CD4-positive, alpha-beta T cell (primary cell): ENCODE measurements around the gene FRYL. TPM values are rescaled to one million over a fixed set of nuclear protein-coding genes. Genes with fewer than 3 reads are reported as not detected.
"Not testable (repeated sequence)": the region's sequence is repeated elsewhere in the genome, so short reads cannot be mapped to it uniquely, and the experiment has no call there.

Experiments
- ATAC-seq: fragments of 200-7000 bp; cut with Tn5 transposase; one replicate; pipeline ENCODE4 v1.10.0; 2022; ENCODE audit warnings: mild to moderate bottlenecking; ENCODE audit not compliant: poor library complexity
- CTCF ChIA-PET: fragments of 350-600 bp; sonication (Branson Sonifier 250); formaldehyde crosslinking; loops from one replicate; lab custom pipeline; 2021; ENCODE audit warnings: antibody characterized with exemption, inconsistent platforms; lab: Charles Lee
- POLR2A ChIA-PET: fragments of 350-600 bp; sonication (Branson Sonifier 250); formaldehyde crosslinking; loops from one replicate; lab custom pipeline; 2021; ENCODE audit warnings: antibody characterized with exemption, inconsistent platforms; lab: Charles Lee
- DNase-seq, 14 experiments: peaks; one replicate each; pipeline ENCODE4 v3.0.0-alpha.2; 2013 to 2020; ENCODE audit warnings: mixed read lengths in 2 of 14
- H3K27ac ChIP-seq, 2 donors: one replicate each; pipeline versions ENCODE4 v1.5.1 to v1.7.0; 2013; ENCODE audit warnings: low read length in 2 of 2, low read depth in 1 of 2, mild to moderate bottlenecking in 1 of 2
- H3K27me3 ChIP-seq, 2 experiments: 1 replicate in 1 of 2; 2 replicates in 1 of 2; pipeline versions ENCODE4 v1.6.1 to v1.7.0; 2013; ENCODE audit warnings: low read length in 2 of 2, control low read depth in 1 of 2, mild to moderate bottlenecking in 1 of 2, moderate library complexity in 1 of 2; ENCODE audit not compliant: insufficient read depth in 2 of 2, control insufficient read depth in 1 of 2
- H3K36me3 ChIP-seq: one replicate; pipeline ENCODE4 v1.6.1; 2013; ENCODE audit warnings: low read length, control low read depth; ENCODE audit not compliant: insufficient read depth
- H3K4me1 ChIP-seq: one replicate; pipeline ENCODE4 v1.6.1; 2013; ENCODE audit warnings: low read length, control low read depth; ENCODE audit not compliant: insufficient read depth
- H3K4me3 ChIP-seq: one replicate; pipeline ENCODE4 v1.5.1; 2013; ENCODE audit warnings: mild to moderate bottlenecking, low read length, moderate library complexity
- H3K9me3 ChIP-seq, 2 experiments: 1 replicate in 1 of 2; 2 replicates in 1 of 2; pipeline versions ENCODE4 v1.6.1 to v1.7.0; 2013; ENCODE audit warnings: low read length in 2 of 2, mild to moderate bottlenecking in 2 of 2, control low read depth in 1 of 2, moderate library complexity in 1 of 2; ENCODE audit not compliant: control insufficient read depth in 1 of 2, insufficient read depth in 1 of 2
- H3K27ac Mint-ChIP-seq: one replicate; pipeline ENCODE4 v1.8.0; 2020; ENCODE audit warnings: mixed read lengths
- H3K27me3 Mint-ChIP-seq: one replicate; pipeline ENCODE4 v1.8.0; 2021; ENCODE audit warnings: mixed read lengths
- H3K36me3 Mint-ChIP-seq: one replicate; pipeline ENCODE4 v1.8.0; 2021; ENCODE audit warnings: low read depth, mixed read lengths
- H3K4me1 Mint-ChIP-seq: one replicate; pipeline ENCODE4 v1.8.0; 2021; ENCODE audit warnings: low read depth, mixed read lengths
- H3K4me3 Mint-ChIP-seq: one replicate; pipeline ENCODE4 v1.8.0; 2020; ENCODE audit warnings: mild to moderate bottlenecking, mixed read lengths
- H3K9me3 Mint-ChIP-seq: one replicate; pipeline ENCODE4 v1.8.0; 2020; ENCODE audit warnings: mixed read lengths
- intact Hi-C, 2 experiments: fragments of 100-400 bp; cut with DNase I in 1 of 2; cut with micrococcal nuclease in 1 of 2; formaldehyde crosslinking; loops; one replicate each; pipeline versions ENCODE4 v1.15.1 to v1.9.0; 2023 to 2025; cut with DNase I, micrococcal nuclease
- total RNA-seq, 174 experiments: library from RNA in 2 of 174; stranded (reverse) in 2 of 174; gene quantifications; one replicate each; pipeline ENCODE4 v1.2.3 and lab custom pipeline; 2021 to 2026
- TF ChIP-seq, protein P1 (sequence below): fragments of 200-600 bp; IDR thresholded peaks from one replicate; pipeline ENCODE4 v1.8.0; 2022; ENCODE audit warnings: antibody characterized with exemption, mild to moderate bottlenecking

Gene FRYL
- total RNA-seq, 2 experiments from 2014 or later, result 86.1 to 87.7 TPM

DNA sequence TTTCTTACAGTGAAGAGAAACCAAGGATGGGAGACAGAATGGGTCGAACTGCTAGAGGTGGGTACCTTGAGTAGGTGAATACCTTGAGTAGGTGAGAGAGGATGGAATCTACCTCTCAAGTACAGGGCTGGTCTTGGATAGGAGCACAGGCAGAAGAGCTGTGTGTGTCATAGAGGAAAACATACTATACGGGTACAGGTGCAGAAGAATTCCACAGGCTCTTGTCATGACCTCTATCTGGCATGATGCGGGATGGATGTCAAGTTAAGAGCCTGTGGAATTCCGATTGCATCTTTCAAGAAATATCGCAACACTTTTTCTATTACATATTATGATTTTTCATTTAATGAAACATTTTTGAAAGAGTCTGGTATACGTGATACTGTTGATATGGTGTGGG lies 32.8 kb upstream of the FRYL start:
- peaks cover 11% of the 10 kb centered on the region for H3K27me3 Mint-ChIP-seq

DNA sequence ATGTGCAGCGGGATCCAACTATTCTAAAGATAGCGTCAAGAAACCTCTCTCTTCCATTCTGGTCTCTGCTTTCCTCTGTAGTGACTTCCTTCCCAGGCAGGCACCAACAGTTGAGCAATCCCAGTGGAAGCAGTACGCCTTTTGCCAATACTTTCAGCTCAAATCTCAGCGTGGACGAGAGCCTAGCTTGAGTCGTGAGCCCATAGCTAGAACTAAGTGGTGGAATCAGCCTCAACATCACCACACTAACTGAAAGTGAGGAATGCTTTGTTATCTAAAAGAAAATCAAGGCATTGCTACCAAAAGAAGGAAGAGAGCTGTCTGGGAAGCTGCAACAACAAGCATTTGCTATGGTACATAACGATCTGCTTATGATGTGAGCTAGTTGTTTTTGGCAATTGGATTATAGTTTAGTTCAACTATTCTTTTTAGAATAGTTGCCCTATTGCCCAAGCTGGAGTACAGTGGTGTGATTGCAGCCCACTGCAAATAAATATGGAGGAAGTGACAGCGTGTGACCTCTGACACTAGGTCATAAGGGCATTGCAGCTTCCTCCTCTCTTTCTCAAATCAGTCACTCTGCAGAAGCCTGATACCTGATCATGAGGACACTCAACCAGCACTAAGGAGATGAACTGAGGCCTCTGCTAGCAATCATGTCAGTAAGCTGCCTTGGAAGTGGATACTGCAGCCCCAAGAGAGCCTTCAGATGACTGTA lies 24.7 kb upstream of the FRYL start:
- CTCF ChIA-PET, result no interaction called here
- intact Hi-C loops, result no loop called here
- H3K4me3 ChIP-seq, result no peak overlapping the region
- TF ChIP-seq, protein P1, sequence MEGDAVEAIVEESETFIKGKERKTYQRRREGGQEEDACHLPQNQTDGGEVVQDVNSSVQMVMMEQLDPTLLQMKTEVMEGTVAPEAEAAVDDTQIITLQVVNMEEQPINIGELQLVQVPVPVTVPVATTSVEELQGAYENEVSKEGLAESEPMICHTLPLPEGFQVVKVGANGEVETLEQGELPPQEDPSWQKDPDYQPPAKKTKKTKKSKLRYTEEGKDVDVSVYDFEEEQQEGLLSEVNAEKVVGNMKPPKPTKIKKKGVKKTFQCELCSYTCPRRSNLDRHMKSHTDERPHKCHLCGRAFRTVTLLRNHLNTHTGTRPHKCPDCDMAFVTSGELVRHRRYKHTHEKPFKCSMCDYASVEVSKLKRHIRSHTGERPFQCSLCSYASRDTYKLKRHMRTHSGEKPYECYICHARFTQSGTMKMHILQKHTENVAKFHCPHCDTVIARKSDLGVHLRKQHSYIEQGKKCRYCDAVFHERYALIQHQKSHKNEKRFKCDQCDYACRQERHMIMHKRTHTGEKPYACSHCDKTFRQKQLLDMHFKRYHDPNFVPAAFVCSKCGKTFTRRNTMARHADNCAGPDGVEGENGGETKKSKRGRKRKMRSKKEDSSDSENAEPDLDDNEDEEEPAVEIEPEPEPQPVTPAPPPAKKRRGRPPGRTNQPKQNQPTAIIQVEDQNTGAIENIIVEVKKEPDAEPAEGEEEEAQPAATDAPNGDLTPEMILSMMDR, result no peak
- H3K9me3 Mint-ChIP-seq, result no peaks in the 10 kb centered on the region
- no peaks in the 10 kb centered on the region for H3K9me3 ChIP-seq
- ATAC-seq (no peak), DNase-seq (no peak)
- H3K27me3 ChIP-seq, result no peaks in the 10 kb centered on the region
- no peaks in the 10 kb centered on the region for H3K27me3 Mint-ChIP-seq
- no peak overlapping the region for H3K27ac Mint-ChIP-seq
- POLR2A ChIA-PET, result no interaction called here
- H3K36me3 Mint-ChIP-seq, result no peaks in the 10 kb centered on the region
- no peaks in the 10 kb centered on the region for H3K4me1 Mint-ChIP-seq
- no peaks in the 10 kb centered on the region for H3K36me3 ChIP-seq
- no peak overlapping the region for H3K4me3 Mint-ChIP-seq
- H3K27ac ChIP-seq, result no peak overlapping the region
- no peaks in the 10 kb centered on the region for H3K4me1 ChIP-seq

More for the DNA sequence above, 32.8 kb upstream of the FRYL start:
- H3K27me3 ChIP-seq, result peaks cover 0 to 2% of the 10 kb centered on the region in 2 experiments
- Mint-ChIP-seq H3K9me3 (no peaks in the 10 kb centered on the region), H3K36me3 (no peaks in the 10 kb centered on the region), H3K4me1 (no peaks in the 10 kb centered on the region), H3K4me3 (no peak overlapping the region), H3K27ac (no peak overlapping the region)
- intact Hi-C loops, result no loop called here
- no peak overlapping the region for H3K4me3 ChIP-seq
- H3K36me3 ChIP-seq, result no peaks in the 10 kb centered on the region
- CTCF ChIA-PET, result no interaction called here
- POLR2A ChIA-PET, result no interaction called here
- DNase-seq, result no peak
- ATAC-seq, result no peak
- TF ChIP-seq, protein P1, result no peak
- H3K27ac ChIP-seq, result no peak overlapping the region
- H3K4me1 ChIP-seq, result no peaks in the 10 kb centered on the region
- no peaks in the 10 kb centered on the region for H3K9me3 ChIP-seq

DNA sequence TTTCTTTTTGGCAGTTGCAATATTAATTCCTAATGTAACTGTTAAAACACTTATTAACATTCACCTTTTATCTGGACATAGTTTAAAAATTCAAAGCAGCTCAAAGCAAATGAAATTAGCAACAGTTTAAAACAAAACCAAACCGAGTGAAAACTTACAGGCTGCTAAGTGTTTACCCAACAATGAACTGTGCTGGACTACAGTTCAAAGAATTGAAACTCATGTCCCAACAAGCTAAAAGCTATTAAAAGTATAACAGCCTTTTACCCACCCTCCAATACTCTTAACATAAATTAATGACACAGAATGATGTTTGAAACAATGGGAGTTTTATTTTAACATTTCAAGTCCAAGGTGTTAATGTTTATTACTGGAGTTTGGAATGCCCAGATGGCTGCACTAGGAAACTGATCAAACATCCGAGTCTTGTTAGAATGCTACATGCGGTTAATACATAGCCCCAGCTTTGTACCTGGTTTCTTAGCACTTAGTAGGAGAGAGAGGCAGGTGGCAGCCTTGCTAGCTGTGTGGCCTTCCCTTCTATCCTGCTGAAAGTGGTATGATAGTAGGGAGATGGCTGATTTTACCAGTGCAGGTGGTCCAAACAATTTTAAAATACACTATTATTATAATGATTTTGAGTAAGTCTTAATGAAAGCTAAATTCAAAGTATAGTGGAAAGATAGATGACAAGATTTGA lies 21.1 kb upstream of the FRYL start:
- no peaks in the 10 kb centered on the region for H3K4me1 Mint-ChIP-seq
- DNase-seq (no peak), ATAC-seq (no peak)
- Histone ChIP-seq H3K9me3 (no peaks in the 10 kb centered on the region), H3K4me1 (no peaks in the 10 kb centered on the region), H3K4me3 (no peak overlapping the region), H3K27ac (no peak overlapping the region), H3K27me3 (no peaks in the 10 kb centered on the region), H3K36me3 (no peaks in the 10 kb centered on the region)
- ChIA-PET POLR2A (no interaction called here), CTCF (no interaction called here)
- no peaks in the 10 kb centered on the region for H3K36me3 Mint-ChIP-seq
- H3K4me3 Mint-ChIP-seq, result no peak overlapping the region
- H3K9me3 Mint-ChIP-seq, result no peaks in the 10 kb centered on the region
- H3K27ac Mint-ChIP-seq, result no peak overlapping the region
- no peaks in the 10 kb centered on the region for H3K27me3 Mint-ChIP-seq
- intact Hi-C loops, result no loop called here
- TF ChIP-seq, protein P1, result no peak

DNA sequence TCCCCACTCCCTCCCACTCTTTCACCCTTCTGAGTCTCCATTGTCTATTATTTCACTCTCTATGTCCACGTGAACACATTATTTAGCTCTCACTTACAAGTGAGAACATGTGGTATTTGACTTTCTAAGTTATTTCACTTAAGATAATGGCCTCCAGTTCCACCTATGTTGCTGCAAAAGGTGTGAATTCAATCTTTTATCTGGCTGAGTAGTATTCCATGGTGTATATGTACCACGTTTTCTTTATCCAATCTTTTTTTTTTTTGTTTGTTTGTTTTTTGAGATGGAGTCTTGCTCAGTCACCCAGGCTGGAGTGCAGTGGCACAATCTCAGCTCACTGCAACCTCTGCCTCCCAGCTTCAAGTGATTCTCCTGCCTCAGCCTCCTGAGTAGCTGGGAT lies 20.1 kb upstream of the FRYL start:
- H3K9me3 ChIP-seq, H3K4me3 ChIP-seq, intact Hi-C loops, H3K27me3 ChIP-seq, H3K27ac ChIP-seq, H3K27ac Mint-ChIP-seq, ATAC-seq, CTCF ChIA-PET, H3K36me3 ChIP-seq, DNase-seq, H3K27me3 Mint-ChIP-seq, POLR2A ChIA-PET, H3K4me1 Mint-ChIP-seq, H3K4me3 Mint-ChIP-seq, H3K4me1 ChIP-seq, H3K36me3 Mint-ChIP-seq, H3K9me3 Mint-ChIP-seq: not testable (repeated sequence)
